Umbilical cord (tissue), 2 donors: ENCODE measurements around the gene SCART1. TPM values are rescaled to one million over a fixed set of nuclear protein-coding genes. Genes with fewer than 3 reads are reported as not detected.
"Not testable (repeated sequence)": the region's sequence is repeated elsewhere in the genome, so short reads cannot be mapped to it uniquely, and the experiment has no call there.

ENCODE experiments used
- DNase-seq: peaks from one replicate; pipeline ENCODE4 v3.0.0-alpha.2; 2015; ENCODE audit warnings: low spot score
- total RNA-seq: library from RNA; depleted of rRNA; stranded (reverse); fragments of >200 nt; gene quantifications from one replicate; pipeline ENCODE4 v1.2.3, GENCODE V29; 2014; ENCODE audit warnings: low replicate concordance; ENCODE audit not compliant: insufficient read depth

Gene SCART1
- total RNA-seq, 1 donor from 2014 or later = 2.9 TPM

DNA sequence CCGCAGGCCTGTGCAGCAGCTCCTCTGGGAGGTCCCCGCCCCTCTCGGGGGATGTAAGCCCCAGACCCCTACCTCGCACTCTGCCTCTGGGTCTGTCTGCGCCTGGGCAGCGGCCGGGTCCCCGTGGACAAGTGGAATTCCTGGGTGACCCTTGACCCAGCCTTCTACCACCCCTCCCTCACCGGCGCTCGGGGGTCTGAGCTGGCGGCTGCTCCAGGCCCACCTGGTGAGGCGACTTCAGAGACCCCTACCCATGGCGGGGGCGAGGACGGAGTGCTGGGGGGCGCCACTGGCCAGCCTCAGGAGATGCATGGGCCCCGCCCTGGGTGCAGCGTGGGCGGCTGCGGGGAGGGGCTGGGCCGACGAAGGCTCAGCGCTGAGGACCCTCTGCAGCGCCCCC is 21.0 kb upstream of the SCART1 start:
- not testable (repeated sequence) for DNase-seq

DNA sequence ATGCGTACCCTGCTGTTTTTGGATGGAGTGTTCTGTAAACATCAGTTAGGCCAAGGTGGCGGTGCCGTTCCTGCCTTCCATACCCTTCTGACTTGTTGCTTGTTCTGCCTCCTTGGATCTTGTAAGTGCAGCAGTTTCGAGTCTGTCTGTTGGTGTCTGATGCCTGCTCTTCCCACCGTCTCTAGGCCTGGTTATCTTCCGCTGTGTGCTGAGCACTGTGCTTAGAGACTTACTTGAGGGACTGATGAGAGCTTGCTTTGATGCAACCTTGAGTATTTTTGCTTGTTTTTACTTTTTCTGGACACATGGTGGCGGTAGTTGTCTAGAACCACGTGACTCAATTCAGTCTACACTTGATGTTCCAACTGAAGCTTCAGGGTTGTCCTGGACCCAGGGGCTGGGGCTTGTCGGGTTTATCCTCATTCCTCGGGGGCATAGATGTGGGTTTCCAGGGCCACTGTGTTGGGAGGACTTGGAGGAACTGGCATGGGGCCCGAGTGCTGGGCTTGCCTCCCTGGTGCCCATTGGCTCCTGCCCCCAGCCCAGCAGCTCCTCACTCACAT is 15.0 kb upstream of the SCART1 start:
- no peak for DNase-seq

DNA sequence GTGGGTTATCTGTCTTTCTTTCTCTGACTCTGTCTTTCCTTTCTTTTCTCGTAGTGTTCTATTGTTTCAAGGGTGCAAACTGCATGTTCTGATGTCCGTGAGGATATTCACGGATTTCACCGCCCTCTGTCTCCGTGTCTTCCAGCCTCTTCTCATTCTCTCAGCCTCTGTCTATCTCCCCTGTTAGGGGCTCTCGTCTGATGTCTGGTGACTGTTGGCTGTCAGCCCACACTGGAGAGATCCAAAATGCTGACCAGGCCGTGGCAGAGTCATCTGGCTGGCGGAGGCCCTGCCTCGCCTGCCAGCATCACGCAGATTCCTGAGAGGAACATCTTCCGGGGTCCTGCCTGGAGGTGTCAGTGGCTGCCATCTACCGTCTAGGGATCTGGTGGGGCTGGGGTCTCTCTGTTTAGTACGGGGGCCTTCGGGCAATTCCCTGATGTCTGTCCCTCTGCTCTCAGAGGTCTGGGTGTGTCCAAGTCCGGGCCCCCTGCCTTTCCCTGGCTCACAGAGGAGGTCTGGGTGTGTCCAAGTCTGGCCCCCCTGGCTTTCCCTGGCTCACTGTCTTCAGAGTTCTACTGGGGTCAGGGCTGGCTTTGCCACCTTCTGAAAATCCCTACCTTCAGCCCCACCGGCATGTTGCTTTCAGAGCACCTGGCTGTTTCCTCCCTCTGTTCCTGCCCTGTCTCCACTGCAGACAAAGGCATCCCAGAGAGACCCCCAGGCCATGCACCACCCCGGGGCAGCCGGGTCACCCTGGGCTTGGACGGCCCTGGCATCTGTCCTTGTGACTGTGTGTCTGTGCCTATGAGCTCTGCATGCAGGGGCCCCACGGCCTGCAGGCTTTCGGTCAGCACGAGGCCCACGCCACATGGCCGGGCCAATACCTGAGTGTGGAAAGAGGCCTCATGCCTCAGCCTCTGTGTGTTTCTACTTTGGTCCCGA is 14.0 kb upstream of the SCART1 start:
- DNase-seq = no peak

DNA sequence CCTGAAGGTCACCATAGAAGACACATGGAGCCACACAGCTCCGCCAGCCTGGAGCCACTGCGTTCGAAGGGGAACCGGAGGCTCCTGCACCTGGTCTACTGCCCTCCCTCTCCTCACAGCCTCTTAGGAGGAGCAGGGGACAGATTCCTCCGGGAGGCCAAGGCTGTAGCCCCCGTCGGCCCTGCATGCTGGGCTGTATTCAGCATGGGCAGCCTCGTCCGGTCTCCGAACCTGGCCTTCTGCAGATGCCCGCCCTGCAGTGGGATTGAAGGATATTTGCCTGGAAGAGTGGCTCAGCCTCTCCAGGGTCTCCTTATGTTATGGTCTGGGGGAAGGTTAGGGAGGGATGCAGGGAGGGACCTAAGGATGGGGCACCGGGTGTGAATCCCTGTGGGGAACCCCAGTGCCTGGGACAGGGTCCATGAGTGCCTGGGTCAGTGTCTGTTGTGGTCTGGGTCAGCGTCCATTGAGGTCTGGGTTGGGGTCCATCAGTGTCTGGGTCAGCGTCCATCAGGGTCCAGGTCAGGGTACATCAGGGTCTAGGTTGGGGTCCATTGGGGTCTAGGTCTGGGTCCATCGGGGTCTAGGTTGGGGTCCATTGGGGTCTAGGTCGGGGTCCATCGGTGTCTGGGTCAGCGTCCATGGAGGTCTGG is 13.0 kb upstream of the SCART1 start:
- no peak for DNase-seq

DNA sequence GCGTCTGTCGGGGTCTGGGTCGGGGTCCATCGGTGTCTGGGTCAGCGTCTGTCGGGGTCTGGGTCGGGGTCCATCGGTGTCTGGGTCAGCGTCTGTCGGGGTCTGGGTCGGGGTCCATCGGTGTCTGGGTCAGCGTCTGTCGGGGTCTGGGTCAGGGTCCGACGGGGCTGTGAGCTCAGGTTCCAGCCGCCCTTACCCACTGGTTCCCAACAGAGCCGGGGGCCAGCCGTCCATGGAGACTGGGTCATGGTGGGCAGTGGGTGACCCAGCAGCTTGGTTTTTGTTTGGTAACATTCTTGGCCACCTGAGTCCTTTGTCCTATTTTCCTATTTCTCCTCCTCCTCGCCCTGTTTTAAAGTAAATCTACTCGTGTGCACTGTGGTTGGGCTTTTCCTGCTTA is 12.4 kb upstream of the SCART1 start:
- DNase-seq = not testable (repeated sequence)

DNA sequence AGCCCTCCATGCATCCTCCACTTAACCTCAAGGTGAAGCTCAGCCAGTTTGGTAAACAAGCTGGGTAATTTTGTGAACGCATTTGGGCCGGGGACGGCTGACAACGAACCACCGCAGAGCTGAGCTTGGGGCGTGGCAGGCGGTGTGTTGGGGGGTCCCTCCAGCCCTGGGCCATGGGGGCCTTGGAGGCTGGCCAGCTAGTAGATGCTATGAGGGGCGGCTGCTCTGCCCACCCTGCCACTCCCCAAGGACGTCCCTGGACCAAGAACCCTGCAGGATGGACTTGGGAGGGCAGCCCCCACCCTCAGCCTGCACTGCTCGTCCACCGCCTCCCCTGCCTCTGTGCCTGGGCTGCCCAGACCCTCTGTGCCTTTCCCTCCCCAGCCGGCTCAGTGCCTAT is 12.0 kb upstream of the SCART1 start:
- no peak for DNase-seq

DNA sequence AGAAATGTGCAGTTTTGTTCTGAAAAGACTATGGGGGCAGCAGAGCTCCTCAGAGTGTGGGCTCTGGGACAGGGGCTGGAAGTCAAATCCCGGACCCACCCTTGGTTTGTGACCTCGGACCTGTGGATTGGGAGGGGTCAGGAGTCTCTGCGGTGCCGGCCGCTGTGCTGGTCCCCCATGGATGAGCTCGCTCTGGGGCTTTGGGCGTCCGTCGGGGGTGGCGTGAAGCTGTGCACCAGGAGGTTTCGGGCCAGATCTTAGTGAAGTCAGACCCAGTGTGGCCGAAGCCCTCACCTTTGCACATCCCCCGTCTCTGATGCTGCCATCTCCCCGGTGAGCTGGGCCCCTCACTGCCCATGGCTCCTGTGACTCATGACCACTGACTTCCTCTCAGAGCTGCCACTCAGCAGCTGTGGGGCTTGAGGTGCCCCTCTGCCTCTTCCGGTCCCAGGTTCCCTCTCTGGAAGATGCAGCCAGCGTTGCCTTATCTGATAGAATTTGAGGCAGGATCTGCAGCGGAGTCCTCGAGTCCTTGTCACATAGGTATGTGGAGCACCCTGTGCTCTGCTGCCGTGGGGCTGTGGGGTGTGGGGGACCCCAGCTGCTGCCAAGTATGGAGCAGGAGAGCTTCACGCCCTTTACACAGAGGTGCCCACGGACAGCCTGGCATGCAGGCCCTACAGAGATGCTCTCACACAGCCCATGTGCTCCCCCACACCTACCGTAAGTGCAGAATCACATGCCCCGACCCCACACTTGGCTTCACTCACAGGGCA is 11.4 kb upstream of the SCART1 start:
- no peak for DNase-seq

DNA sequence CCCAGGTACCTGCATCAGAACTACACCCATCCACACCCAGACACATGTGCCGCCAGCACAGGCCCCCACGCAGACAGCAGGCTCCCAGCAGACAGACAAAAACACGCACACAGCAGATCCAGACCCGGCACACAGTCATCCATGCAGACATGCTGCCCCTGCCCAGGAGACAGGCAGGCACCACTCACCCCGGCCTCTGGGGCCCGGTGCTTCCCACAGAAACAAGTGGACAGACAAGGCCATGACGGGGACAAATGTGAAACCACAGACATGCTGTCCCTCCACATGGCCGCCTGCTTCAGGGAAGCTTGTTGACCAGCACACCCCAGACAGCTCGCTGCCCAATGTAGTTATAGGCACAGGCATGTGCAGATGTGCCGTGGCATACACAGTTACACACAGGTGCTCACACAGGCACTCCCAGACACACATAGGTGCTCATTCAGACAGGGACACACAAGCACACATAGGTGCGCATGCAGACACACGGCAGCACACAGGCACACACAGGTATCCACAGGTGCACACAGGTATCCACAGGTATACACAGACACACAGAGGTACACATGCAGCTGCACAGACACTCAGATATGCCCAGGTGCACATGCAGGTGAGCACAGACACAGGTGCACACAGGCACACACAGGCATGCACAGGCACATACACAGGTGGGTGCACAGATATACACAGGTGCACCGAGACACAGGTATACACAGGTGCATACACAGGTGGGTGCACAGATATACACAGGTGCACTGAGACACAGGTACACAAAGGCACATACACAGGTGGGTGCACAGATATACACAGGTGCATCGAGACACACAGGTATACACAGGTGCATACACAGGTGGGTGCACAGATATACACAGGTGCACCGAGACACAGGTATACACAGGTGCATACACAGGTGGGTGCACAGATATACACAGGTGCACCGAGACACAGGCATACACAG is 10.5 kb upstream of the SCART1 start:
- no peak for DNase-seq

DNA sequence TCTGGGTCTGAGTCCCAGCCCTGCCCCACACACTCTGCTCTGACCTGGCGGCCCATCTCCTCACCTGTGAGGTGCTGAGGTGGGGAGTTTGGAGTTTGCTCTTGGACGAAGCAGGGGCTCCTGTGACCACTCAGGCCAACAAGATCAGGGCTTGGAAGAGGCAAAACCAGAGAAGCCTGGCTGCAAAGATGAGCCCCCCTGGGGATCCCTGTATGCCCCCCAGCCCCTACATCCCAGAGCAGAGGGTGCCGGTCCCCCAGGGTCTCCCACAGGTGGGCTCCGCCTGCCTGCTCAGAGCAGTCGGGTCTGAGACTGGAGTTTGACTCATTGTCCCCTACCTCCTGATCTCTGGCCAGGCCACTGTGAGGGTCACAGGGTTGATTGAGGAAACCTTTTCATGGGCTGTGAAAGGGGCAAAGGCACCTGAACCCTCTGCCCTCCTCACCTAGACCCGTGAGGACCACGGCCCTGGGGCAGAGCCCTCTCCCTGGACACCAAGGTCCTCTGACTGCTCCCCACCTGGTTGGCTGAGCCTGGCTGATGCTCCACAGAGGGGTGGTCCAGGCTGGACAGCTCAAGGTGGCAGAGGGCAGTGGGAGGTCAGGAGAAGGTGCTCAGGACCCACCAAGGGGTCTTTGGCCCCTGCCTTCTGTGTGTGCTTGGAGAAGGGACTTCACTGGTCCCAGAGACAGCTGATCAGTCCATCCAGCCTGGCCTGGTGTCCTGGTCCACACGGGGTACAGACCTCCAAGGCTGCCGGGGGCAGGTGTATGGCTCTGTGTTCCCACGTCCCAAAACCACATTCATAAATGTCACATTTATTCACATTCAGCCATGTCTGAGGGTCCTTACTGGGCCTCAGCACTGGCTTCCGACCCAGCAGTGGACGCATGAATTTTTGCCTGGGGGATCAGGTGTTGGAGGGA is 9.1 kb upstream of the SCART1 start:
- DNase-seq = no peak

DNA sequence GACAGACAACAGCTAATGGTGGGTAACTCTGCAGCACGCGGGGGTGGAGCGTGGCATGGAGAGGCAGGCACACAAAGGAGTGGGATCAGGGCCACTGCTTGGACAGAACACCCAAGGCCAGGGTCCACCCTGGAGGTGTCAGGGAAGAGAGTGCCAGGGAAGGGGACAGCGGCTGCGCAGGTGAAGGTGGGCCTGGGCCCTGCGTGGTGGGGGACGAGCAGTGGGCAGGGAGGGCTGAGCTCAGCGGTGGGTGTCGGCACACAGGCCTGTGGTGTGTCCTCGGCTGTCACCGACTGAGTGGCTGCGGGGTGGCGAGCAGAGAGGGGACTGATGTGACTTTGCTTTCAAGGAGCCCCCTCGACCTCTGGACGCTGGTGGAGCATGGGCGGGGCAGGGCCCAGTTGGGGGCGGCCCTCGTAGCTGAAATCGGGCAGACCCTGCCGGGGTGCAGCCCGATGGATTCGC is 8.4 kb upstream of the SCART1 start:
- no peak for DNase-seq

DNA sequence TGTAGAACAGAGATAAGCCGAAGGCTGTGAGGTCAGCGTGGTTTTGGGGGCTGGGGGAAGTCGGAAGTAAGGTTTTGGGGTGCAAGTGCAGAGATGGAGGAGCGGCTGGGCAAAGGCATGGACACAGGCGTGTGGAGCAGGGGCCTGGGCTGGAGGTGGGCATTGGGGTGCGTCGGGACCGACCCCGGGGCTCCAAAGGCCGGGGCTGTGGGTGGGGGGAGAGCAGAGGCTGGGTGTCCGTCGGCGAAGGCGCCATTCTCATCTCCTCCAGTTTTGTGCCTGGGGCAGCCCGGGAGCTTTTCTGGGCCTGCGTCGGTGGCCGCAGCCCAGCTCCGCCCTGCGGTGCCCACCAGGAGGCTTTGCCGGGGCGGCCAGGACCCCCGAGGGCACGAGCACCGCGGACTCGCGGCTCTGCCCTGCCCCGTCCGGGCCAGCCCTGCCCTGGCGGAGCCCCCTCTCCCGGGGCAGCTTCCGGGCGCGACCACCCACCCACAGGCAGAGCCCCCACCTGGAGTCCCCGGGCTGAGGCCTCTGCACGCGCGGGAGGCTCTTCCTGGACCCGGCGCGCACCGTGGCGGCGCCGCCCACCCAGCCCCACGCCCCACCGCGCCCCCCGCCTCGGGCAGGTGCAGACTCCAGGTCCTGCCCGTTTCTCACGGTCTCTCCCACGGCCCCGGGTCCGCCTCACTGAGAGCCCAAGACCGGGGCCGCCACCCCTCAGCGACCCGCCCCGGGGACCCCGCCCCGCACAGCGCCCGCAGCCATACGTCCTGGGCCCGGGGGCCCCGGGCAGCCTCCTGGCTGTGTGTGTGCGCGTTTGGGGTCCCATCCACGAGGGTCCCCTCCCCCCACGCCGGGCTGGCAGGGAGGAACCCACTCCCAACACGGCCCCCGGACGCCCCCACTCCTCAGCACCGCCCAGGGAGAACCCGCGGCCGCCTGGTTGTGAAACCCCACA is 7.7 kb upstream of the SCART1 start:
- DNase-seq = no peak

DNA sequence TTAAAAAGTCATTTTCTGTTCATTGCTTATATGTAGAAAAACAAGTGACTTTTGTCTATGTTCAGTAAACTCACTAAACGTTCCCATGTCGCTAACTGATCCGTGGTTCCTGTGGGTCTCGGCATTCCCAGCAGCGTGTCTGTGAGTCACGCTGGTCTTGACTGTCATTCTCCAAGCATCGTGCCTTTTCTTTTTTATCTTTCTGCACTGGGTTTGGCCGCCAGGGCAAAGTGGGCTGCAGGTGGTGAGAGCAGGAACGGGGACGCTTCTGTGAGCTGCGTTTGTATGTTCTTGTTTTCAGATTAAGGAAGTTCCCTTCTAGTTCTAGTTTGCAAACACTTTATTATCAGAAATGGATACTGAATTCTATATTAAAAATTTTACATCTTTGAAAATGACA is 6.8 kb upstream of the SCART1 start:
- no peak for DNase-seq

DNA sequence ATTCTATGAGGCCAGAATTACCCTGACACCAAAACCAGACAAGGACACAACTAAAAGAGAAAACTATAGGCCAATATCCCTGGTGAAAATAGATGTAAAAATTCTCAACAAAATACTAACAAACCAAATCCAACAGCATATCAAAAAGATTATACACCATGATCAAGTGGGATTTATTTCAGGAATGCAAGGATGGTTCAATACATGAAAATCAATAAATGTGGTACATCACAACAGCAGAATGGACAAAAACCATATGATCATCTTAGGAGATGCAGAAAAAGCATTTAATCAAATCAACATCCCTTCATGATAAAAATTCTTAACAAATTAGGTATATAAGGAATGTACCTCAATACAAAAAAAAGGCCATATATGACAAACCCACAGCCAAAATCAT is 5.6 kb upstream of the SCART1 start:
- DNase-seq = no peak

DNA sequence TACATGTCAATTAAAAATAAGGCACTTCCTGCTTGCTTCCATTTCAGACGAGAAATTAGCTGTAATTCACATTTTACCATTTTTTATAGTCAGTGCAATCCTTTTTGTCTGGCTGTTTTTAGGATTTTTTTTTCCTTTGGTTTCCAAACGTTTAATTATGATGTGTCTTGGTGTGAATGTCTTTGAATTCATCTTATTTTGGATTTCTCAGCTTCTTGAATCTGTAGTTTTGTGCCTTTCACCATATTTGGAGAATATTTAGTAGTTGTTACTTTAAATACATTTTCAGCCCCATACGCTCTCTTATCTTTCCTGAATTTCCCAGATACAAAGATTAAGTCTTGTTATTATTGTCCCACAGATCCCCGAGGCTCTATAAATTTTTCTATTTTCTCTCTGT is 2.4 kb upstream of the SCART1 start:
- no peak for DNase-seq

DNA sequence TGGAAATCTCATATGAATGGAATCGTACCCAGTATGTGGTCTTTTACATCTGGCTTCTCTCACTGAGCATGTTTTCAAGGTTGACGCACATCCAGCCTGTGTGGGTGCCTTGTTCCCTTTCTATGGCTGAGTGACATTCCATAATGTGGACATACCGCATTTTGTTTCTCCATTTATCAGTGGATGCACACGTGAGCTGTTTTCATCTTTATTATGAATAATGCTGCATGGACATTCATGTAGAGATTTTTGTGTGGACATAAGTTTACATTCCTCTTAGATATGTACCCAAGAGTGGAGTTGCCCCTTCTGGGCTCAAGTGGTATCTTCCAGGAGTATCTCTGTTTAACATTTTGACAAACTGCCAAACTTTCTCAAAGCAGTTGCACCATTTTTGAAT is 1.3 kb upstream of the SCART1 start:
- DNase-seq = no peak

DNA sequence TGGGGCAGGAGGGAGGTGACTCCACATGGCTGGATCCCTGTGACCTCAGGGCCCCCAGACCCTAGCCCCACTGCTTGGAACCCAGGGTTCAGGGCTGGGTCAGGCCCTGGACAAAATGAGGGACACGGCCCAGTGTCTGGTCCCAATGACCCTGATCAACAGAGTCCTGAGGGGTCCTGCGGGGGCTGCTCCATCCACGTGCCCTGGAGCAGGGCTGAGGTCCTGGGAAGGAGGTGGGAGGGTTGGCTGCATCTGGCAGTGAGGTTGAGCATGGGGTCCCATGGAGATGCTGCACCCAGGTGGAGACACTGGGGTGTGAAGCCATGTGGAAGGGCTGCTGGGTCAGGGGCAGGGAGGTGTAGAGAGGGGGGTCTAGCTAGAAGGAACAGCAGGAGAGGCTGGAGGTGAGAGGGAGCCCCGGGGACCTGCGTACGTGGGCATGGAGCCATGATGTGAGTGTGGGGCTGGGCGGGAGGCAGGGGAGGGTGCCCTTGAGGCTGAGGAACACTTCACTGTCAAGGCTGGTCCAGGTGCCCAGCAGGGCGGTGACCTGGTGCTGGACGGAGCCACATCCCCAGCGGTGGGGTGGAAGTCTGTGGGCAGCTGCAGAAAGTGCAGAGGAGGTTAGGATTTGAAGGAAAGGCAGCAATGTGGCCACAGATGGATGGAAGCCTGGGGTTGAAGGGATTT is 604 bp downstream of the SCART1 start:
- DNase-seq = no peak

DNA sequence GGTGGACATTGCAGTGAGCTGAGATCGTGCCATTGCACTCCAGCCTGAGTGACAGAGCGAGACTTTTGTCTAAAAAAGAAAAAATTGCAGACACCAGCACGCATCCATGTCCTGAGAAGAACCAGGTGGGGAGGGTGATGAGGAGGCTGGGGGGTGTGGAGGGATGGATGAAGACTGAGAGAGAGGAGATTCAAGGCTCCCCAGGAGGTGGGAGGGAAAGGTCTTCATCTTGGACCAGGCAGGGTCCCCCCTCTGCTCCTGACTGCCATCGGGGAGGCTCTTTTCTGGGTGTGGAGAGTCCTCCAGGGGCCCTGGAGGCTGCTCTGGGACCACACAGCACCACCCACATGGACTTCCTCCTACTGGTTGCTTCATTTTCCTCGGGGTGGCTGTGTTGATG is 1.5 kb downstream of the SCART1 start:
- DNase-seq = no peak

DNA sequence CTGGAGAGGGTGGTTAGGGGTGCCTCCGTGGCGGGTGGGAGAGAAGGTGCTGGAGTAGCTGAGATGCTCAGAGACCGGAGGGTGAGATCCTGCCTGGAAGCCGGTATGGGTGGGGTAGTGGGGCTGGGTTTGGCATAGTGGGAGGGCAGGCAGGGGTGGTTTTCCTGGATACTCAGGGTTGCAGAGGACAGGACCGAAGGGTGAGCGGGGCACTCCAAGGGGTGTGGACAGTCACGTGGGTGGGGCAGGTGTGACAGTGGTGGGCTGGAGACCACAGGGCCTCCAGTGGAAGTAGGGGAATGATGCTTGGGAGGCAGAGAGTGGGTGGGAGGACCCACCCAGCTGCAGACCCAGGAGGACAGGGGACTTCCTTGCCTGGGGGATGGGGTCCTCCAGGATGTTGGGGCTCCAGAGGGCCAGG is 1.9 kb downstream of the SCART1 start:
- DNase-seq = no peak
